SK-N-SH treated with all-trans-retinoic acid at 6 μM for 48 hours (cell line): ENCODE data around the gene CARD10.
"Not testable (repeated sequence)": the region's sequence is repeated elsewhere in the genome, so short reads cannot be mapped to it uniquely, and the experiment has no call there.

ENCODE experiments used
- ATAC-seq: fragments of 200-7000 bp; cut with Tn5 transposase; 3 replicates; pipeline ENCODE4 v1.9.1; 2020; ENCODE audit warnings: mild to moderate bottlenecking, moderate library complexity
- ARNTL ChIP-seq: fragments of 450-650 bp; formaldehyde crosslinking; IDR thresholded peaks from 2 replicates; pipeline ENCODE4 v1.5.0; 2020; ENCODE audit warnings: low read depth, mild to moderate bottlenecking, moderate library complexity, borderline replicate concordance
- BACH2 ChIP-seq: fragments of 250-450 bp; sonication (Bioruptor Pico); IDR thresholded peaks from 2 replicates; pipeline ENCODE4 v1.9.0; 2021; ENCODE audit warnings: mild to moderate bottlenecking, borderline replicate concordance
- CSDC2 ChIP-seq: fragments of 250-450 bp; sonication (Bioruptor Pico); IDR thresholded peaks from 2 replicates; pipeline ENCODE4 v1.5.0; 2020; ENCODE audit warnings: mild to moderate bottlenecking, moderate library complexity
- ESRRG ChIP-seq: fragments of 250-450 bp; sonication (Bioruptor Pico); IDR thresholded peaks from 2 replicates; pipeline ENCODE4 v1.6.1; 2021; ENCODE audit warnings: mild to moderate bottlenecking
- GLIS3 ChIP-seq: fragments of 250-450 bp; sonication (Bioruptor Pico); IDR thresholded peaks from 2 replicates; pipeline ENCODE4 v1.5.0; 2020; ENCODE audit warnings: mild to moderate bottlenecking, moderate library complexity
- ISL1 ChIP-seq: fragments of 250-450 bp; sonication (Bioruptor Pico); IDR thresholded peaks from 2 replicates; pipeline ENCODE4 v2.1.2; 2022; ENCODE audit warnings: mild to moderate bottlenecking, moderate library complexity
- OSR1 ChIP-seq: fragments of 250-450 bp; sonication (Bioruptor Pico); IDR thresholded peaks from 2 replicates; pipeline ENCODE4 v1.8.0; 2022; ENCODE audit warnings: moderate library complexity, mild to moderate bottlenecking, inconsistent platforms
- PPARA ChIP-seq: fragments of 250-450 bp; sonication (Bioruptor Pico); IDR thresholded peaks from 2 replicates; pipeline ENCODE4 v1.5.0; 2020; ENCODE audit warnings: mild to moderate bottlenecking, borderline replicate concordance
- SNAI2 ChIP-seq: fragments of 250-450 bp; sonication (Bioruptor Pico); IDR thresholded peaks from 2 replicates; pipeline ENCODE4 v1.5.0; 2020; ENCODE audit warnings: mild to moderate bottlenecking, moderate library complexity
- TCF4 ChIP-seq: fragments of 250-450 bp; sonication (Bioruptor Pico); IDR thresholded peaks from 2 replicates; pipeline ENCODE4 v1.8.0; 2021; ENCODE audit warnings: mild to moderate bottlenecking, moderate library complexity, borderline replicate concordance
- TOX ChIP-seq: fragments of 250-450 bp; sonication (Bioruptor Pico); IDR thresholded peaks from 2 replicates; pipeline ENCODE4 v1.8.0; 2021; ENCODE audit warnings: mild to moderate bottlenecking, moderate library complexity, borderline replicate concordance
- ZC3H10 ChIP-seq: fragments of 250-450 bp; sonication (Bioruptor Pico); IDR thresholded peaks from 2 replicates; pipeline ENCODE4 v1.5.1; 2021; ENCODE audit warnings: mild to moderate bottlenecking, moderate library complexity
- ZFP3 ChIP-seq: fragments of 250-450 bp; sonication (Bioruptor Pico); IDR thresholded peaks from 2 replicates; pipeline ENCODE4 v1.5.0; 2020; ENCODE audit warnings: mild to moderate bottlenecking, moderate library complexity
- ZFP30 ChIP-seq: fragments of 450-650 bp; formaldehyde crosslinking; IDR thresholded peaks from 2 replicates; pipeline ENCODE4 v1.5.0; 2022; ENCODE audit warnings: mild to moderate bottlenecking, moderate library complexity
- ZNF565 ChIP-seq: fragments of 450-650 bp; formaldehyde crosslinking; conservative IDR thresholded peaks from 2 replicates; pipeline ENCODE4 v1.5.0; 2020; ENCODE audit warnings: low read depth, mild to moderate bottlenecking, moderate library complexity
- ZNF70 ChIP-seq: fragments of 450-650 bp; formaldehyde crosslinking; IDR thresholded peaks from 2 replicates; pipeline ENCODE4 v1.5.0; 2020; ENCODE audit warnings: mild to moderate bottlenecking, moderate library complexity
- ZNF8 ChIP-seq: fragments of 450-650 bp; formaldehyde crosslinking; IDR thresholded peaks from 2 replicates; pipeline ENCODE4 v1.5.0; 2020; ENCODE audit warnings: mild to moderate bottlenecking, moderate library complexity
- TF ChIP-seq, protein P1 (sequence below): fragments of 250-450 bp; sonication (Bioruptor Pico); IDR thresholded peaks from 2 replicates; pipeline ENCODE4 v1.5.1; 2020; ENCODE audit warnings: low read depth, mild to moderate bottlenecking, moderate library complexity
- TF ChIP-seq, protein P2 (sequence below): fragments of 250-450 bp; sonication (Bioruptor Pico); IDR thresholded peaks from 2 replicates; pipeline ENCODE4 v1.5.1; 2021; ENCODE audit warnings: mild to moderate bottlenecking, moderate library complexity
- TF ChIP-seq, protein P3 (sequence below): fragments of 250-450 bp; sonication (Bioruptor Pico); IDR thresholded peaks from 2 replicates; pipeline ENCODE4 v1.8.0; 2020; ENCODE audit warnings: mild to moderate bottlenecking, moderate library complexity, borderline replicate concordance
- TF ChIP-seq, protein P4 (sequence below): fragments of 250-450 bp; sonication (Bioruptor Pico); IDR thresholded peaks from 2 replicates; pipeline ENCODE4 v1.5.0; 2020; ENCODE audit warnings: mild to moderate bottlenecking, moderate library complexity

Gene CARD10

DNA sequence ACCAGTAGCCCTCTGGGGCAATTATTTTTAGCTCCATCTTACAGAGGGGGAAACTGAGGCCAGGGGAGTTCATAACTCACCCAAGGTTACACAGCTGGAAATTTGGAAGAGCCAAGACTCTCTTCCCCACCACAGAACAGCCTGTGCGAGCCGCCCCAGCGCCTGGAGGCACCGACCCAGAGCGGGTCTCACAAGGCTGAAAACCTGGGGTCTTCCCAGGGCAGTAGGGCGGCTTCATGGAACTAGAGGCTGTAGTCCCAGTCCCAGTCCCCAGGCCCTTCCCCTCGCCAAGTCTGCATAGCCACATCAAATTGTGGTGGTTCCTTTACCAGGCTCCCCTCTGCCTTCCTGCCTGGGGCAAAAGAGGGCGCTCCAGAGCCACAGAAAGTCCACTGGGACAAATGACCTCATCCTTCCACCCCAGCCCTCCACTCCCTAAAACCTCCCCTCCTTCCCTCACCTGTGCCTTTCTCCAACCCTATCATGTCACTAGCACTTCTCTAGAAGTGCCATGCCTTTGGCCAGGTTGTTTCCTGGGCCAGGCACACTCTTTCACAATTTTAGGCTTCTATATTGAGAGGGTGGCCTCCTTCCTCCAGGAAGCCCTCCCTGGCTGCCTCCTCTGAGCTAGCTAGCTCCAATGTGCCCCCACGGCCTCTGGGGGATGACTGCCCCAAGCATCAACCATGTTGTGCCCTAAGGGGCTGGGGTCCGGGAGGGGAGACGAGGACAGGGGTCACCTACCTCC lies 25.9 kb upstream of the CARD10 start:
- TF ChIP-seq ZFP3 (CRISPR knock-in tag) (no peak), ESRRG (CRISPR knock-in tag) (no peak), ZNF70 (CRISPR knock-in tag) (no peak), ZC3H10 (CRISPR knock-in tag) (no peak), ZNF565 (CRISPR knock-in tag) (no peak), CSDC2 (no peak), BACH2 (CRISPR knock-in tag) (no peak), ISL1 (CRISPR knock-in tag) (no peak), GLIS3 (CRISPR knock-in tag) (no peak), ARNTL (no peak), SNAI2 (no peak), ZFP30 (no peak), TCF4 (CRISPR knock-in tag) (no peak), OSR1 (no peak), TOX (no peak), PPARA (CRISPR knock-in tag) (no peak)
- TF ChIP-seq, protein P1, sequence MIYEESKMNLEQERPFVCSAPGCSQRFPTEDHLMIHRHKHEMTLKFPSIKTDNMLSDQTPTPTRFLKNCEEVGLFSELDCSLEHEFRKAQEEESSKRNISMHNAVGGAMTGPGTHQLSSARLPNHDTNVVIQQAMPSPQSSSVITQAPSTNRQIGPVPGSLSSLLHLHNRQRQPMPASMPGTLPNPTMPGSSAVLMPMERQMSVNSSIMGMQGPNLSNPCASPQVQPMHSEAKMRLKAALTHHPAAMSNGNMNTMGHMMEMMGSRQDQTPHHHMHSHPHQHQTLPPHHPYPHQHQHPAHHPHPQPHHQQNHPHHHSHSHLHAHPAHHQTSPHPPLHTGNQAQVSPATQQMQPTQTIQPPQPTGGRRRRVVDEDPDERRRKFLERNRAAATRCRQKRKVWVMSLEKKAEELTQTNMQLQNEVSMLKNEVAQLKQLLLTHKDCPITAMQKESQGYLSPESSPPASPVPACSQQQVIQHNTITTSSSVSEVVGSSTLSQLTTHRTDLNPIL (CRISPR knock-in tag), result no peak
- TF ChIP-seq, protein P2, sequence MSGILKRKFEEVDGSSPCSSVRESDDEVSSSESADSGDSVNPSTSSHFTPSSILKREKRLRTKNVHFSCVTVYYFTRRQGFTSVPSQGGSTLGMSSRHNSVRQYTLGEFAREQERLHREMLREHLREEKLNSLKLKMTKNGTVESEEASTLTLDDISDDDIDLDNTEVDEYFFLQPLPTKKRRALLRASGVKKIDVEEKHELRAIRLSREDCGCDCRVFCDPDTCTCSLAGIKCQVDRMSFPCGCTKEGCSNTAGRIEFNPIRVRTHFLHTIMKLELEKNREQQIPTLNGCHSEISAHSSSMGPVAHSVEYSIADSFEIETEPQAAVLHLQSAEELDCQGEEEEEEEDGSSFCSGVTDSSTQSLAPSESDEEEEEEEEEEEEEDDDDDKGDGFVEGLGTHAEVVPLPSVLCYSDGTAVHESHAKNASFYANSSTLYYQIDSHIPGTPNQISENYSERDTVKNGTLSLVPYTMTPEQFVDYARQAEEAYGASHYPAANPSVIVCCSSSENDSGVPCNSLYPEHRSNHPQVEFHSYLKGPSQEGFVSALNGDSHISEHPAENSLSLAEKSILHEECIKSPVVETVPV (CRISPR knock-in tag), result no peak
- TF ChIP-seq, all 23 proteins: peak for 0
- ATAC-seq, result peak; percentile 73

DNA sequence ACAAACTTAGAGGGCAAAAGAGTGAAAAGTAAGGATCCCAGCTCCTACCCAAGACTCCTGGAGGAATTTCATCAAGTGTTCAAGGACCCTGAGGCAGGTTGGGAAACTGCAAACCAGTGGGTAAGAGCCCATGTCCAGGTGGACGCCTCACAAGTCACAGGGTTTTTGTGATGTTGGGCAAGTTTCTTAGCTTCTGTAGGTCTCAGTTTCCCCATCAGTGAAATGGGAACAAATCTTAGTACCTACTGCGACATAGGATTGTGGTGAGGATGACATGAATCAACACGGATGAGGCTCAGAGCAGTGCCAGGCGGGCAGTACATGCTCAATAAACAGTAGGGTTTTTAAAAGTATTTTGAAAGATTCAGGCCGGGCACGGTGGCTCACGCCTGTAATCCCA lies 23.7 kb upstream of the CARD10 start:
- TF ChIP-seq ZNF565 (CRISPR knock-in tag), result no peak
- TF ChIP-seq ARNTL, result no peak
- TF ChIP-seq PPARA (CRISPR knock-in tag), result no peak
- TF ChIP-seq ZC3H10 (CRISPR knock-in tag), result no peak
- no peak for TF ChIP-seq OSR1
- TF ChIP-seq CSDC2, result no peak
- TF ChIP-seq ESRRG (CRISPR knock-in tag), result no peak
- TF ChIP-seq, protein P3, sequence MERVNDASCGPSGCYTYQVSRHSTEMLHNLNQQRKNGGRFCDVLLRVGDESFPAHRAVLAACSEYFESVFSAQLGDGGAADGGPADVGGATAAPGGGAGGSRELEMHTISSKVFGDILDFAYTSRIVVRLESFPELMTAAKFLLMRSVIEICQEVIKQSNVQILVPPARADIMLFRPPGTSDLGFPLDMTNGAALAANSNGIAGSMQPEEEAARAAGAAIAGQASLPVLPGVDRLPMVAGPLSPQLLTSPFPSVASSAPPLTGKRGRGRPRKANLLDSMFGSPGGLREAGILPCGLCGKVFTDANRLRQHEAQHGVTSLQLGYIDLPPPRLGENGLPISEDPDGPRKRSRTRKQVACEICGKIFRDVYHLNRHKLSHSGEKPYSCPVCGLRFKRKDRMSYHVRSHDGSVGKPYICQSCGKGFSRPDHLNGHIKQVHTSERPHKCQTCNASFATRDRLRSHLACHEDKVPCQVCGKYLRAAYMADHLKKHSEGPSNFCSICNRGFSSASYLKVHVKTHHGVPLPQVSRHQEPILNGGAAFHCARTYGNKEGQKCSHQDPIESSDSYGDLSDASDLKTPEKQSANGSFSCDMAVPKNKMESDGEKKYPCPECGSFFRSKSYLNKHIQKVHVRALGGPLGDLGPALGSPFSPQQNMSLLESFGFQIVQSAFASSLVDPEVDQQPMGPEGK (CRISPR knock-in tag), result no peak
- TF ChIP-seq ZNF8 (CRISPR knock-in tag), result no peak
- TF ChIP-seq, protein P4, sequence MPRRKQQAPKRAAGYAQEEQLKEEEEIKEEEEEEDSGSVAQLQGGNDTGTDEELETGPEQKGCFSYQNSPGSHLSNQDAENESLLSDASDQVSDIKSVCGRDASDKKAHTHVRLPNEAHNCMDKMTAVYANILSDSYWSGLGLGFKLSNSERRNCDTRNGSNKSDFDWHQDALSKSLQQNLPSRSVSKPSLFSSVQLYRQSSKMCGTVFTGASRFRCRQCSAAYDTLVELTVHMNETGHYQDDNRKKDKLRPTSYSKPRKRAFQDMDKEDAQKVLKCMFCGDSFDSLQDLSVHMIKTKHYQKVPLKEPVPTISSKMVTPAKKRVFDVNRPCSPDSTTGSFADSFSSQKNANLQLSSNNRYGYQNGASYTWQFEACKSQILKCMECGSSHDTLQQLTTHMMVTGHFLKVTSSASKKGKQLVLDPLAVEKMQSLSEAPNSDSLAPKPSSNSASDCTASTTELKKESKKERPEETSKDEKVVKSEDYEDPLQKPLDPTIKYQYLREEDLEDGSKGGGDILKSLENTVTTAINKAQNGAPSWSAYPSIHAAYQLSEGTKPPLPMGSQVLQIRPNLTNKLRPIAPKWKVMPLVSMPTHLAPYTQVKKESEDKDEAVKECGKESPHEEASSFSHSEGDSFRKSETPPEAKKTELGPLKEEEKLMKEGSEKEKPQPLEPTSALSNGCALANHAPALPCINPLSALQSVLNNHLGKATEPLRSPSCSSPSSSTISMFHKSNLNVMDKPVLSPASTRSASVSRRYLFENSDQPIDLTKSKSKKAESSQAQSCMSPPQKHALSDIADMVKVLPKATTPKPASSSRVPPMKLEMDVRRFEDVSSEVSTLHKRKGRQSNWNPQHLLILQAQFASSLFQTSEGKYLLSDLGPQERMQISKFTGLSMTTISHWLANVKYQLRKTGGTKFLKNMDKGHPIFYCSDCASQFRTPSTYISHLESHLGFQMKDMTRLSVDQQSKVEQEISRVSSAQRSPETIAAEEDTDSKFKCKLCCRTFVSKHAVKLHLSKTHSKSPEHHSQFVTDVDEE, result no peak
- TF ChIP-seq SNAI2, result no peak
- no peak for TF ChIP-seq ZFP30
- TF ChIP-seq TOX, result no peak
- TF ChIP-seq, protein P2 (CRISPR knock-in tag), result no peak
- no peak for TF ChIP-seq BACH2 (CRISPR knock-in tag)
- no peak for ATAC-seq

DNA sequence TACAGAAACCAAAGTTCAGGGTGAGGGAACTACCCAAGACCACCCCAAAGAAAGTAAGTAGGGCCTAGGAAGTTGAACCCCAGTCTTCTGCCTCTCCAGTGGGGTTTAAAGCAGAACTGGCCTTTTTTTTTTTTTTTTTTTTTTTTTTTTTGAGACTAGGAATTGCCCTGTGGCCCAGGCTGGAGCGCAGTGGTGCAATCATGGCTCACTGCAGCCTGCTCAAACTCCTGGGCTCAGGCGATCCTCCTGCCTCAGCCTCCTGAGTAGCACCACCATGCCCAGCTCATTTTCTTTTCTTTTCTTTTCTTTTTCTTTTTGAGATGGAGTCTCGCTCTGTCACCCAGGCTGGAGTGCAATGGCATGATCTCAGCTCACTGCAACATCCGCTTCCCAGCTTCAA lies 23.2 kb upstream of the CARD10 start:
- ATAC-seq, result not testable (repeated sequence)

DNA sequence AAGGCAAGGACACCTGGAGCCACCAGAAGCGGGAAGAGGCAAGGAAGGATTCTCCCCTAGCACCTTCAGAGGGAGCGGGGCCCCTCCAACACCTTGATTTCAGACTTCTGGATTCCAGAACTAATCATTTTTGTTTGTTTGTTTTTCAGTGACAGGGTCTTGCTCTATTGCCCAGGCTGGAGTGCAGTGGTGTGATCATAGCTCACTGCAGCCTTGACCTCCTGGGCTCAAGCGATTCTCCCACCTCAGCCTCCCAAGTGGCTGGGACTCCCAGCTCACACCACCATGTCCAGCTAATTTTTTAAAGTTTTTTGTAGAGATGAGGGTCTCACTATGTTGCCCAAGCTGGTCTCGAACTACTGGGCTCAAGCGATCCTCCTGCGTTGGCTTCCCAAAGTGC lies 20.6 kb upstream of the CARD10 start:
- ATAC-seq, result not testable (repeated sequence)
